ENCODE data around the gene SASH1. TPM values are rescaled to one million over a fixed set of nuclear protein-coding genes. Genes with fewer than 3 reads are reported as not detected.

Gene SASH1
- polyA plus RNA-seq, 6 donors from 2014 or later, result not detected

GRCh38 chr6:148526145-148526544 is 183.5 kb downstream of the SASH1 start:
- Mint-ChIP-seq H3K4me3 (no peak overlapping the region), H3K27me3 (peaks cover 0 to 4% (median 0%) of the 10 kb centered on the region in 3 donors), H3K4me1 (peaks cover 5 to 9% (median 8%) of the 10 kb centered on the region in 3 donors), H3K27ac (no peak overlapping the region), H3K36me3 (no peaks in the 10 kb centered on the region), H3K9me3 (no peaks in the 10 kb centered on the region)
- ATAC-seq (ENCODE audit: low read depth in 2 of 2), result no peak
- no peak for DNase-seq

- no peak for DNase-seq
- Mint-ChIP-seq H3K4me1 (no peaks in the 10 kb centered on the region), H3K36me3 (no peaks in the 10 kb centered on the region), H3K27me3 (peaks cover 5 to 10% (median 5%) of the 10 kb centered on the region in 3 donors), H3K9me3 (no peaks in the 10 kb centered on the region), H3K27ac (no peak overlapping the region), H3K4me3 (no peak overlapping the region)
- no peak for ATAC-seq (ENCODE audit: low read depth in 2 of 2)
Measured at GRCh38 chr6:148528292-148528691, 185.7 kb downstream of the SASH1 start.

- ATAC-seq (ENCODE audit: low read depth in 2 of 2), result no peak
- H3K27me3 Mint-ChIP-seq, result peaks cover 8 to 11% (median 10%) of the 10 kb centered on the region in 3 donors
- no peak for DNase-seq
- no peaks in the 10 kb centered on the region for H3K9me3 Mint-ChIP-seq
- H3K4me1 Mint-ChIP-seq, result no peaks in the 10 kb centered on the region
- H3K27ac Mint-ChIP-seq, result peak overlapping the region in 1 of 6 donors; percentile 21
- no peak overlapping the region for H3K4me3 Mint-ChIP-seq
- H3K36me3 Mint-ChIP-seq, result no peaks in the 10 kb centered on the region
Measured at GRCh38 chr6:148529010-148529409, 186.4 kb downstream of the SASH1 start.

GRCh38 chr6:148530394-148530953 is 187.8 kb downstream of the SASH1 start:
- no peak overlapping the region for H3K27ac Mint-ChIP-seq
- H3K4me3 Mint-ChIP-seq, result no peak overlapping the region
- no peaks in the 10 kb centered on the region for H3K36me3 Mint-ChIP-seq
- H3K4me1 Mint-ChIP-seq, result no peaks in the 10 kb centered on the region
- DNase-seq (no peak), ATAC-seq (ENCODE audit: low read depth in 2 of 2) (no peak)
- no peaks in the 10 kb centered on the region for H3K9me3 Mint-ChIP-seq
- peaks cover 8 to 21% (median 10%) of the 10 kb centered on the region in 3 donors for H3K27me3 Mint-ChIP-seq

GRCh38 chr6:148530976-148531375 is 188.3 kb downstream of the SASH1 start:
- ATAC-seq (ENCODE audit: low read depth in 2 of 2) (no peak), DNase-seq (no peak)
- Mint-ChIP-seq H3K36me3 (no peaks in the 10 kb centered on the region), H3K4me1 (no peaks in the 10 kb centered on the region), H3K27me3 (peaks cover 8 to 21% (median 15%) of the 10 kb centered on the region in 3 donors), H3K9me3 (no peaks in the 10 kb centered on the region), H3K4me3 (no peak overlapping the region), H3K27ac (no peak overlapping the region)

- H3K4me1 Mint-ChIP-seq, result no peaks in the 10 kb centered on the region
- peak overlapping the region in 1 of 6 donors; percentile 33 for H3K27ac Mint-ChIP-seq
- no peaks in the 10 kb centered on the region for H3K9me3 Mint-ChIP-seq
- H3K36me3 Mint-ChIP-seq, result no peaks in the 10 kb centered on the region
- H3K27me3 Mint-ChIP-seq, result peaks cover 8 to 26% (median 22%) of the 10 kb centered on the region in 3 donors
- no peak for DNase-seq
- ATAC-seq (ENCODE audit: low read depth in 2 of 2), result no peak
- no peak overlapping the region for H3K4me3 Mint-ChIP-seq
Measured at GRCh38 chr6:148532698-148533097, 190.1 kb downstream of the SASH1 start.

- H3K36me3 Mint-ChIP-seq, result no peaks in the 10 kb centered on the region
- no peaks in the 10 kb centered on the region for H3K9me3 Mint-ChIP-seq
- H3K4me3 Mint-ChIP-seq, result no peak overlapping the region
- H3K27me3 Mint-ChIP-seq, result peaks cover 8 to 31% (median 22%) of the 10 kb centered on the region in 3 donors
- ATAC-seq (ENCODE audit: low read depth in 2 of 2) (no peak), DNase-seq (no peak)
- H3K4me1 Mint-ChIP-seq, result no peaks in the 10 kb centered on the region
- H3K27ac Mint-ChIP-seq, result no peak overlapping the region
Measured at GRCh38 chr6:148533309-148534107, 190.9 kb downstream of the SASH1 start.

- Mint-ChIP-seq H3K4me3 (no peak overlapping the region), H3K27me3 (peaks cover 18 to 42% (median 18%) of the 10 kb centered on the region in 3 donors), H3K27ac (no peak overlapping the region), H3K9me3 (no peaks in the 10 kb centered on the region), H3K4me1 (no peaks in the 10 kb centered on the region), H3K36me3 (no peaks in the 10 kb centered on the region)
- DNase-seq (no peak), ATAC-seq (ENCODE audit: low read depth in 2 of 2) (no peak)
Measured at GRCh38 chr6:148534871-148535270, 192.2 kb downstream of the SASH1 start.

- Mint-ChIP-seq H3K4me3 (no peak overlapping the region), H3K27ac (no peak overlapping the region), H3K36me3 (no peaks in the 10 kb centered on the region), H3K9me3 (no peaks in the 10 kb centered on the region), H3K27me3 (peaks cover 18 to 47% (median 23%) of the 10 kb centered on the region in 3 donors), H3K4me1 (no peaks in the 10 kb centered on the region)
- DNase-seq (no peak), ATAC-seq (ENCODE audit: low read depth in 2 of 2) (no peak)
Measured at GRCh38 chr6:148535381-148535780, 192.7 kb downstream of the SASH1 start.

GRCh38 chr6:148535976-148536375 is 193.3 kb downstream of the SASH1 start:
- H3K36me3 Mint-ChIP-seq, result no peaks in the 10 kb centered on the region
- no peaks in the 10 kb centered on the region for H3K4me1 Mint-ChIP-seq
- H3K27ac Mint-ChIP-seq, result peak overlapping the region in 1 of 6 donors; percentile 73
- no peaks in the 10 kb centered on the region for H3K9me3 Mint-ChIP-seq
- ATAC-seq (ENCODE audit: low read depth in 2 of 2) (no peak), DNase-seq (no peak)
- H3K27me3 Mint-ChIP-seq, result peaks cover 18 to 53% (median 29%) of the 10 kb centered on the region in 3 donors
- H3K4me3 Mint-ChIP-seq, result no peak overlapping the region

- no peak for DNase-seq
- Mint-ChIP-seq H3K27ac (no peak overlapping the region), H3K27me3 (peaks cover 12 to 49% (median 21%) of the 10 kb centered on the region in 3 donors), H3K4me1 (no peaks in the 10 kb centered on the region), H3K9me3 (no peaks in the 10 kb centered on the region), H3K4me3 (no peak overlapping the region), H3K36me3 (no peaks in the 10 kb centered on the region)
- ATAC-seq (ENCODE audit: low read depth in 2 of 2), result no peak
Measured at GRCh38 chr6:148538261-148539190, 195.9 kb downstream of the SASH1 start.

- H3K27ac Mint-ChIP-seq, result no peak overlapping the region
- DNase-seq, result no peak
- ATAC-seq (ENCODE audit: low read depth in 2 of 2), result no peak
- H3K27me3 Mint-ChIP-seq, result peaks cover 0 to 33% (median 21%) of the 10 kb centered on the region in 3 donors
- H3K4me1 Mint-ChIP-seq, result no peaks in the 10 kb centered on the region
- no peaks in the 10 kb centered on the region for H3K36me3 Mint-ChIP-seq
- no peak overlapping the region for H3K4me3 Mint-ChIP-seq
- H3K9me3 Mint-ChIP-seq, result no peaks in the 10 kb centered on the region
Measured at GRCh38 chr6:148543540-148543939, 200.9 kb downstream of the SASH1 start.

GRCh38 chr6:148544421-148544820 is 201.8 kb downstream of the SASH1 start:
- Mint-ChIP-seq H3K27ac (no peak overlapping the region), H3K4me1 (no peaks in the 10 kb centered on the region)

More at GRCh38 chr6:148544421-148544820, 201.8 kb downstream of the SASH1 start:
- DNase-seq (no peak), ATAC-seq (ENCODE audit: low read depth in 2 of 2) (no peak)
- H3K27me3 Mint-ChIP-seq, result peaks cover 0 to 27% (median 16%) of the 10 kb centered on the region in 3 donors
- no peaks in the 10 kb centered on the region for H3K36me3 Mint-ChIP-seq
- no peaks in the 10 kb centered on the region for H3K9me3 Mint-ChIP-seq
- H3K4me3 Mint-ChIP-seq, result no peak overlapping the region

All from naive B cell (primary cell).